Umbilical cord (tissue), 2 donors: ENCODE results near the gene RMC1. TPM values are rescaled to one million over a fixed set of nuclear protein-coding genes. Genes with fewer than 3 reads are reported as not detected.

Experiments
- DNase-seq: peaks from one replicate; pipeline ENCODE4 v3.0.0-alpha.2; 2015; ENCODE audit warnings: low spot score
- total RNA-seq: library from RNA; depleted of rRNA; stranded (reverse); fragments of >200 nt; gene quantifications from one replicate; pipeline ENCODE4 v1.2.3, GENCODE V29; 2014; ENCODE audit warnings: low replicate concordance; ENCODE audit not compliant: insufficient read depth

RMC1 gene
- total RNA-seq, 1 donor from 2014 or later = 205 TPM

DNA sequence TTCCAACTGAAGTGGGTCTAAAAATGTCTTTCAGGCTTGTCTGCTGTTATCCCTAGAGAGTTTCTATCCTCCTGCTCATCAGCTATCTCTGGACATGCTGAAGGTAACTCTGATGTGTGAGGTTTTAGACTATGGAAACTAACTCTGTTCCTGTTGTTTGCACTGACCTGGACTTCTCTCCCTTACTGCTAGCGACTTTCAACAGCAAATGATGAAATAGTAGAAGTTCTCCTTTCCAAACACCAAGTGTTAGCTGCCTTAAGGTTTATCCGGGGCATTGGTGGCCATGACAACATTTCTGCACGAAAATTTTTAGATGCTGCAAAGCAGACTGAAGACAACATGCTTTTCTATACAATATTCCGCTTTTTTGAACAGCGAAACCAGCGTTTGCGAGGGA lies 26.9 kb downstream of the RMC1 start:
- no peak for DNase-seq

DNA sequence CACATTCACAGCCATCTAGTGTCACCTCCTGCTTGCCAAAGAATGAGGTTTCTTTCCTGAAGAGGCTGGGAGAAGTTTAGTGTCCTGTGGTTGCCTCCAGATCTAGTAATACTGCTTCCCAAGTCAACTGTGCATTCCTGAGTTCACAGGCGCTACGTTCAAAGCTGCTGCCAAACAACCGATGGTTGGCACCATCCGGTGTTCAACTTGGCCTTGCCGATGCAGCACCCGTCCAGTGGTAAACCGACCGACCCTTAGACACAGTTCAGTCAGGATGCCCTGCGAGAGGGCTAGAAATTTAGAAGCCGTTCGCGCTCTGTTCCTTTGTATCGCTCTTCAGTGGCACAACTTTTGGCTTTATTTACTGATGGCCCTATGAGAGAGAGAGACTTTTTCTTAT lies 28.6 kb downstream of the RMC1 start:
- no peak for DNase-seq

DNA sequence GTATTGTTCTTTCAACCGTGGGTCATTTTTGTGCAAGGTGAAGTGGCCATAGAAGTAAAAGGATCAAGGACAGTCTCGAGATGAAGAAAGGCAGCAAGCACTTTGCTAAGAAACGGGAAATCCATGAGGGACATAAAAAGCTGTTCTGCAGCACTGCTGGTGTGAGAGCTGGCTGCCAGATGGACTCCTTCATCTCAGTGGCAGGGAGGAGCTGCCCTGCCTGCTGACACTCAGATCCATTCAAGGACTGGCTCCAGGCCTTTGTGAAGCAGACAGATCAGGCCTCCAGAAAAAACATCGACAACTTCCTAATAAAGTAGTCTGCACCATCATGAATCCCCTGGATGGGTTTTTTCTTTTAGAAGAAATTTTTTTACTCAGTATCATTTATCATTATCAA lies 29.5 kb downstream of the RMC1 start:
- peak; percentile 87 for DNase-seq

DNA sequence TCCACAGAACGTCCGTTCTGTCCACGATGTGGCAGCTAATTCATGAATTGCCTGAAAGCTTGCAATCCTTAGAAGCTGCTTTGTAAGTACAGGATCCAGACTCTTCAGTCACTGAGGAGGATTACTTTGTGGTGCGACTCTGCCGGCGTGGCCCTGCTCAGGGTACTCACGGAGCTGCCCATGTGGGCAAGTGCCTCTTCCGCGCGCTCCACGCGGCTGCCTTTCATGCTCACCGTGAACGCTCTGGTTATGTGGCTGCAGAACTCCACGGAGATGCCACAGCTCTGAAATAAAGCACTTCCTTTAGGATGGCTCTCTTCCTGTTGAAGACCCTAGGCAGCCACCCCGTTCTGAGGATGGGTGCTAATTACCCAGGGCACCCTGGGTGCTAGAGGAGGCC lies 31.0 kb downstream of the RMC1 start:
- DNase-seq = no peak

DNA sequence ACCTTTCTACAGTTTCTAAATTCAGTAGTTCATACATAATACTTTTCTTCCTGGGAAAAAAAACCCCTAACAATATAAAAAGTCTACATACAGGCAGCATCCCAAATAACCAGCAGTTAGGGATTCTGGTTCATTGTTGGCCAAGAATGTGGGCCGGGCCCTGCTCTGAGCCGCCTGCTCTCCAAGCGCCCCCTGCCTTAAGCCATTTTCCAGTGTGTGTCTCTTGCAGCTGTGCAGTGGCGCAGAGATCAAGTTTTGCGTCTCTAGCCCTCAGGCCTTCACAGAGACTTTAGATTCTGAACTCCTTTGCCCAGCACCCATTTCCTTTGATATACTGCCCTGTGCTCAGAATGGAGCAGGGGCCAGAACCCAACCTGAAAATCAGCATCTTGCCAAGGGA lies 32.9 kb downstream of the RMC1 start:
- peak; percentile 77 for DNase-seq

DNA sequence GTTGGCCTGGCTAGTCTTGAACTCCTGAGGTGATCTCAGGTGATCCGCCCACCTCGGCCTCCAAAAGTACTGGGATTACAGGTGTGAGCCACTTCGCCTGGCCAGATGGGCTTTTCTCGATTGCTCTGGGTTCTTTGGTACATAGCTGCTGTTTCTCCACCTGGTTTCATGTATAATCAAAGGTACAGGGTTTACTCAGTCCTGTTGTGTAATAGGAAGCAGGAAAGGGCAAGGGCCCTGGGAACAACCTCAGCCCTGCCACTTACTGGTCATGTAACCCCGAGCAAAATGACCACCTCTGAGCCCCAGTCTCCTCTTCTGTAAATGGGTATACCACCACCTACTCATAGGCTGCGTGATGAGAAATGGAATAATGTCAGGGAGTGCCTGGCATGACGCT lies 34.0 kb downstream of the RMC1 start:
- no peak for DNase-seq

DNA sequence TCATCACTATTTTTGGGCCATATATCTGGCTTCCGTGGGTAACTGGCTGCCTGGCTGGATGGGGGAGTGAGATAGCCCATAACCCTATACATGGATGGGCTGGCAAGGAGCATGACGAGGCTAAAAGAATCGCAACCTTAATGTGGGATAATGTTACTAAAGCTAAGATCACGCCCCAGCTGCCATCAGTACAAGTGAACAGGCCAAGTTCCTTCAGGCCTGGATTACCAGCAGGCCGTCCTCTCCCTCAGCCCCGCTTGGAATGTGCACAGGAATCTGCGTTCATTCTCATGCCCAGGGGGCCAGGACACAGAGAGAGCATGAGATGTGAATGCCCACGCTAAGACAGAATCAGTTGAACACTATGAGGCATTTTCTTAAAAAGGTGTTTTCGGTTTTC lies 34.7 kb downstream of the RMC1 start:
- peak; percentile 85 for DNase-seq

DNA sequence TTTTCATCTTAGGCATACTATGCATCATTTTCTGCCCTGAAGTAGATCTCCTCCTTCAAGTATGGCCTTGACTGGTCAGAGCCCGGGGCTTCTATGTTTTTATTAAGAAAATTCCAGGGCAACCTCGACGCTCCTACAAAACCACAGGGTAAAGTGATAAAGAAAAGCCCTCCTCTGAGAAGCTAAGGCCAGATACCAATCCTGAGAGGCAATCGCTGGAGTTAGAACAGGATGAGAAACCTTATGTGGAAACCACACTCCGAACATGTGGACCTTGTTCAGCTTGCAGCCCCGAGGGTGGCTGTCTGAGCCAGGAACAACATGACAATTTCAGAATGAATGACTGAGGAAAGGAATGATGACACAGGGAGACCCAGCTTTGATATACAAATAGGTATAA lies 35.6 kb downstream of the RMC1 start:
- DNase-seq = peak; percentile 44

DNA sequence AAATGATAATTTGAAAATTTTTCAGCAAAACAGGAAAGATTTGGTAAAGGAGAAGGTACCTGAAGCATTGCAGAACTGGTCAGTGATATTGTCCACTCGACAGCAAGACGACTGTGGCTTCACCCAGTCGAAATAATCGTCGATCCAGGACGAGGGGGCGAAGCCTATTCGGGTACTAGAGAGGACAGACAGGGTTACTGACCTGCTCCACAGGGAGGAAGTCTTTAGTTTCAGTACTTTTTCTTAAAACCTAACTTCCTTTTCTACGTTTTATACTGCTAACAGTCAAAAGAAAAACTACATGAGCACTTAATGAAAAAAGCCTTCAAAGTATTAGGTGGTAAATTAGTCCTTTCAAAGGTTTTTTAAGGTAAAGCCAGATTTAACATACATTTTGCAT lies 36.0 kb downstream of the RMC1 start:
- DNase-seq = no peak

DNA sequence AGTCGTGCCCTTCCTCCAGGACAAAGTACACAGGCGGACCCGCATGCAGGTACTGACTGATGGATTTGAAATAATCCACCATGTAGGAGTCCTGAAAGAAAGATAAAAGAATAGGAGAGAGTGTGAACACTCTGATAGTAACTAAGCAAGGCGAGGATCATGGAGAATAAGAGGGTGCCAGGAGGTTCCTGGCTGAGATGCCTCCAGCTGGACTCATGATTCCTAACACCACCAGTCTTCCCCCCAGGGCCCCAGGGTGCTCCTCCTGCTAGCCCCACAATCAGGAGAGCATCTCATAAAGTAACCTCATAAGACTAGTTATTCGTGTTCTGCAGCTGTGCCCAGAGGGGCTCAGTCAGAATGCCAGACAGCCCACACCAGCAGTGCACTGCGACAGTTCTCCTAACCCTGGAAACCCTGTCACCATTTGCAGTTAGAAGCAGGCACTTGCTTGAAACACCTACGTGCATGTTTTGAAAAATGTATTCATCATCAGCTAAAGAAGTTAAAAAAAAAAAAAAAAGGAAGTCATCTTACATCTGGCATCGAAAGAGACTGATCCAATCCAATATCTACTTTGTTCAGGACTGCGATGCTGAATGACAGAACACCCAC lies 36.7 kb downstream of the RMC1 start:
- DNase-seq = peak; percentile 48

DNA sequence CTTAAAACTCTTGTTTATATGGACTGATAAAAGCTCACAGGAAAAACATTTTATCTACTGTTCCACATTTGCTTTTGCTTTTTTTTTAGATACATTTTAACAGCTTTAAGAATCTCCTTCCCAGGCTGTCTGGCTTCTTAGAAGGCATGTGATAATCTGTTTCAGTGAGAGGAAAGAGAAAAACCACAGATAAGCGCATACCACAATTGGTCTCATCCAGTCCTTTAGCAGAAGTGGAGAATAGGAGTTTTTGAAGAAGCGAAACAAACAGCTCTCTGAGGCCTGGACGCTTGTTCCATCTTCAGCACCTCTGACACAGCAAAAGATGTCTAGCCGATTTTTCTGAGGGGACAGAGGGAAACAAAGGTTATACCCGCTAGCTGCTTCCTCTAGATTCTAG lies 37.6 kb downstream of the RMC1 start:
- DNase-seq = peak; percentile 91

DNA sequence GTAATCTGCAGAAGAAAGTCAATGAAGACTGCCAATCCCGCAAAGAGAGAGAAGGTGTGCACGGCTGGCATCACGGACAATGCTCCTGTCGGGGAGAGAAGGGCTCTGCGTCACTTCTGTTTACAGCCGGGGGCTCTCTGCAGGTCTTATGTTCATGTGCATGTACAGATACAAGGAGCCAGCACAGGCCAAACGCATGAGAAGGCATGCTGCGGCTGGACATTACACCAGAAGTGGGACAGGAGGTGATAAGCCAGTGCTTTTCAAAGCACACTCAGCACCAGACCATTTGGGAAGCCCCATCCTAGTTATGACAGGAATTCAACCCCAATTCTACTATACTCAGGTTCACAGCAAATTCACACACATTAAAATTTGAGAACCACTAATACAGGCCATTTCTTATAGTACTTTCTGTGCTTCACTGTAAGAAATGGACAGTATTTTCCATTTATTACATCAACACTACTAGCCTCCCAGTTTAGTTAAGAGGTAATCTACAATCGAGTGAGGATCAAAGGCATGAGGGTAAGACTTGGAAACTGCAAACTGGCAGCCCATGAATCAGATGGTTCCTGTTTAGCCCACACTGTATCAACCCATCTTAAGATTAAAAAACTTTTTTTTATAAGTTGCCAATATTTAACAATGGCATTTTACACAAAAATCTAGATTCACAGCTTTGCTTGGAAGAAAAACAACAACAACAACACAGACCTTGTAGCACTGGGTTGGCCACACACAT lies 38.2 kb downstream of the RMC1 start:
- peak; percentile 42 for DNase-seq

DNA sequence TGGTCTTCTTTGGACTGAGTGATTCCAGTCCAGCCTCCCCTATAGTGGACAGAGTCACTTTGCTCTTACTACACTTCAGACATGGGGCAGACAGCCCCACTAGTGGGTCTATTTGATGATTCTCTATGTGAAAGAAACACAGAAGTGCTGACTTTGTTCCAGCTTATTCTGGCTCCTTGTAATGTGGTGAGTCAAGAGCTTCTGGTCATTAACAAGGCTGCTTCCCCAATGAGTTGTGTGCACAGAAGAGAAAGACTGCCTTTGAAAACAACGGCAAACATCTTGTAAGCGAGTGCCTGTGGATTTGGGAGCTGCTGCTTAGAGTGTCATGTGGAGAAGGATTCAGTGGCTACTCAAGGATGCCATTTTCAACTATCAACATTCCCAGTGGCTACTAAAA lies 39.1 kb downstream of the RMC1 start:
- DNase-seq = peak; percentile 49

DNA sequence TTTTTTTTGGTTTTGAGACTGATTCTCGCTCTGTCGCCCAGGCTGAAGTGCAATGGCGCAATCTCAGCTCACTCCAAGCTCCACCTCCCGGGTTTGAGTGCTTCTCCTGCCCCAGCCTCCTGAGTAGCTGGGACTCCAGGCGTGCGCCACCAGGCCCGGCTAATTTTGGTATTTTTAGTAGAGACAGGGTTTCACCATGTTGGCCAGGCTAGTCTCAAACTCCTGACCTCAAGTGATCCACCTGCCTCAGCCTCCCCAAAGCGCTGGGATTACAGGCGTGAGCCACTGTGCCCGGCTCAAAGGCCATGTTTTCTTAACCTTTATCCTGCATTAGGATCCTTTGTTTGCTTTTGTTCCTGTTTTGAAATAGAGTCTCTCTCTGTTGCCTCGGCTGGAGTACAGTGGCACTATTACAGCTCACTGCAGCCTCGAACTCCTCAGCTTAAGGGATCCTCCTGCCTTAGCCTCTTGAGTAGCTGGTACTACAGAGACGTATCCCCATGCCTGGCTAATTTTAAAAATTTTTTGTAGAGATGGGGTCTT lies 42.0 kb downstream of the RMC1 start:
- DNase-seq = no peak

DNA sequence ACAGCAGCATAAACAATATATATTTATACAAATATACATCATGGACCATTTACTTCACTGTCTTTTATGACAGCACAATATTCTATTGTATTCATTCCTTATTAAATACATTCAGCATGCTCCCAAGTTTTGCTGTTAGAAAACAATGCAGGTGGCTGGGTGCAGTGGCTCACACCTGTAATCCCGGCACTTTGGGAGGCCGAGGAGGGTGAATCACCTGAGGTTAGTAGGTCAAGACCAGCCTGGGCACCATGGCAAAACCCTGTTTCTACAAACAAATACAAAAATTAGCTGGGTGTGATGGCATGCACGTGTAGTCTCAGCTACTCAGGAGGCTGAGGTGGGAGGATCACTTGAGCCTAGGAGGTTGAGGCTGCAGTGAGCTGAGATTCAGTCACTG lies 44.0 kb downstream of the RMC1 start:
- DNase-seq = no peak

DNA sequence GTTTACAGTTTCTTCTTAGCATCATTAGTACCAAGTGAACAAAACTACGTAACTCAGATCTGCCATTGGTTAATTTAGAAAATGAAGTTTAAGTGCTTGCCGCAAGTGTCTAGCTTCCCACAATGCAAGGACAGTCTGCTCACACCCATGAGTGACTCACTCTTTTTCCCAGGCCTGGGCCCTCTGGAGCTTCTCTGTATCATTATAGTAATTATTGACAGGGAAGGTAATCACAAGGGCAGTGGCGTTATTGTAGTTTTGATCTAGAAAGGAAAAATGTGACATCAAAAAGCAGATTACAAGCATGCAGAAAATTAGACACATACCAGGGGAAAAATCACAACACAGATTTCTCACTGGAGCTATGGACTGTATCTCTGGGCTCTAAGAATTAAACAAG lies 44.5 kb downstream of the RMC1 start:
- no peak for DNase-seq

DNA sequence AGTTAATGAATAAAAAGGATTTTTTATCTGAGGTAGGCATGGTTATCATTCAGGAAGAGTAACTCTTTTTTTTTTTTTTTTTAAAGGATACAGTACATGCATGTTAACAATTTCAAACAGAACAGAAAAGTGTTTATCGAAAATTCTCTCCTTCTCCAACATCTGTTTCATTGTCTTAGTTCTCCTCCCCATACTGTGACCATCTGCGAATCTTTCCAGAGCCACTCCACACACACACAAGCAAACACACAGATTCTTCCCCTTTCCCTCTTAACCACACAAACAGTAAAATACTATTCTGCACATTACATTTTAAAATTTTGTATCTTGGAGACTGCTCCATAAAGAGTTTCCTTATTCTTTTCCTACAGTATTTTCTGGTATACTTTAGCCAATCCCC lies 45.0 kb downstream of the RMC1 start:
- DNase-seq = no peak

DNA sequence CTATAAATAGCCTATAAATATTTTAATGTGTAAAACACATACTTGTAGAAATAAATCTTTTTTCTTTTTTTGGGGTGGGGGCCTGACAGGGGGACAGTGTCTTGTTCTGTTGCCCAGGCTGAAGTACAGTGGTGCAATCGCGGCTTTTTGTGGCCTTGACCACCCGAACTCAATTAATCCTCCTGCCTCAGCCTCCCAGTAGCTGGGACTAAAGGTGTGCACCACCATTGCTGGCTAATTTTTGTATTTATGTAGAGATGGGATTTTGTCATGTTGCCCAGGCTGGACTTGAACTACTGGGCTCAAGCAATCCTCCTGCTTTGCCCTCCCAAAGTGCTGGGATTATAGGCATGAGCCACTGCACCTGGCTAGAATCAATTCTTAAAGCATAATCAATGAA lies 45.4 kb downstream of the RMC1 start:
- no peak for DNase-seq

DNA sequence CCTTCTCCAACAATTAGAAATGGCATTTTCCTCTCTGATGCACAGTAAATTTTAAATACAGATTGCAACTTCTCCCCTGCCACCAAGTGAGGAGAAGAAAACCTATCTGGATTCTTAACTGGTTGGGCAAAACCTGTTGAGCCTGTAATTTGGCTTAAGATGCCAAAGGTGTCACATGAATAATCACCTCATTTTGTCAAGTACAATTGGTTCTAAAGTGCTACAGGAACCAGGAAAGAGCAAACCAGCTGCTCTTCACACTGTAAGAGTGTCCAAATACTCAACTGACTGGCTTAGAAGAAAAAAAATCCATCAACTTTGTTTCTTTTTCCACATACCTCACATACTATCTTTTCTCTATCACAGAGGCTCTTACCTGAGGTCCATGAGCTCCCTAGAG lies 47.6 kb downstream of the RMC1 start:
- no peak for DNase-seq

DNA sequence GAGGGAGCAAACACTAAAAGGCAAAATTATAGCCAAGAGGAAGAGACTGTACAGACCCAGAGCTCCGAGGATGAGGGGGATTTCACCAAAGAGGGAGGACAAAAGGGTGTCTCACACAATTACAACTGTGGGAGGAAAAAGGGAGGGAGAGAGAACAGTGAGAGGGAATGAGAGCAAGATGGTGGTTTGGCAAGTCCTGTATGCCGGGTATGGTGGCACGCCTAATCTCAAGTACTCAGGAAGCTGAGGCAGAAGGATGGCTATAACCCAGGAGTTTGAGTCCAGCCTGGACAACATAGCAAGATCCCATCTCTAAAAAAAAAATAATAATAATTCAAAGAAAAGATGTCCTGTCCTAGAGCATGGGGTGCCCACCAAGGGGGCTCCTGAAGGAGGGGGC lies 48.7 kb downstream of the RMC1 start:
- DNase-seq = no peak

DNA sequence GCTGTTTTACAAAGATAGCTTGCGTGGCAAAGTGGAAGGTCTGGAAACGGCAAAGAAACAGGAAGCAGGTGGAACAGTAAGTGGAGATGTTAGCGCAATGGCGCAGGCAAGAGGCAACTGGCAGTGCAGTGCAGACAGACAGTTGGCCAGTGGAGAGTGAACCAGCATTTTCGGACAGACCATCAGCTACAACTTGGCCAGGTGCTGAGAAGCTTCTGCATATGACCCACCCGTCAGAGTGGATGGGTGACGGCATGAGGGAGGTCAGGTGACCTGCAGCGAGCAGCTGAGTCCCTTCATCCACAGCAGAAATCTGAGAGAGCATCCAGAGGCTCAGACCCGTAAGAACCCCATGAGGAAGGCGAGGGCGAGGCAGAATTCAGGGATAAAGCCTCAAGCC lies 49.2 kb downstream of the RMC1 start:
- DNase-seq = no peak

DNA sequence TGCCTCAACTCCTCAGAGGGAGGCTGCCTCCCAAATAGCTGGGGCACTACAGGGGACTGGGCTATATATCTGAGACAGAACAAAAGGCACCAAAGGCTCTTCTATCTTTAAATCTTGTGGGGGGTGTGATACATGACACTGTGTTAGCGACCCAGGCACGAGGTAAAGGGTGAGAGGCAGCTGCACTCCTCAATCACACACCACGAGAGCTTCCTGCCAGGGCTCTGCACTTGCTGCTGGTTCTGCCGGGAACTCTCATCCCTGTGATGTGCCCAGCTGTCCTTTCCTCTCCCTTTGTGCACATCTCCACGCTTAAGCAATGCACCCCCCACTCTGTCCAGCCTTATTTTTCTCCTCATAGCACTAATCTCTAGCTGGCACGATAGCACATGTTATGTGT lies 50.6 kb downstream of the RMC1 start:
- DNase-seq = no peak

DNA sequence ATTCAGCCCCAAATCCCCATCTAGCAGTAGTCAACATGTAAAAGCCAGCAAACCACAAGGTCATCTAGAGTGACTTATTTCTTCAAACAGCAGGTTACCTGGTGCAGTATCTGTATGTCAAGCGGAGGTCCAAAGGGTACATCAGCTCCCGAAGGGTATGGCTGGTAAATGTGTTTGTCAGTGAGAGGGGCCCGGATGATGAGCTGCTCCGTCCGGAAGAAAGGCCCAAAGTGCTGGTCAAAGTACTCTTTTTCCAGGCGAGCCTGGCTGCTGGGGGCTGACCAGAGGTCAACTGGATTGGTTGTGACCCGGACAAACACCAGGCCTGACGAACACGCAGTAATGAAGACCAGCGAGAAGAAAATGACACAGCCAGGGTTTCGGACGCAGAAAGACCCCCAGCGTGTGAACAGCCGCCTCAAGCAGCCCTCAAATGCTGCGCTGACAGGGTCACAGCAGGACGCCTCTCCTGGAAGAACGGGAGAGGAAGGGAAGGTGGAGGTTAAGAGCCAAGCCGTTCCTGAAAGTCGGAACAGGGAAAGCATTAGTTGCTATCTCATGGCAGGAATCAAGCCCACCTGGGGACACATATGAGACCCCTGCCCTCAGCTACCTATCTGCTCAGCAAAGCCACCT lies 53.0 kb downstream of the RMC1 start:
- no peak for DNase-seq
